B cell (primary cell): ENCODE data around the gene PRPSAP1. TPM values are rescaled to one million over a fixed set of nuclear protein-coding genes. Genes with fewer than 3 reads are reported as not detected.

ENCODE experiments used
- ATAC-seq: fragments of 200-7000 bp; cut with Tn5 transposase; one replicate; pipeline ENCODE4 v1.10.0; 2021; ENCODE audit warnings: low read depth, mild to moderate bottlenecking, moderate number of reproducible peaks, moderate library complexity
- CTCF ChIA-PET: fragments of 350-600 bp; sonication (Branson Sonifier 250); formaldehyde crosslinking; loops from one replicate; lab custom pipeline; 2021; ENCODE audit warnings: antibody characterized with exemption, inconsistent platforms; lab: Charles Lee
- POLR2A ChIA-PET: fragments of 350-600 bp; sonication (Branson Sonifier 250); formaldehyde crosslinking; loops from one replicate; lab custom pipeline; 2021; ENCODE audit warnings: antibody characterized with exemption; lab: Charles Lee
- DNase-seq: peaks from one replicate; pipeline ENCODE4 v3.0.0; 2013
- H2AFZ ChIP-seq: 2 replicates; pipeline ENCODE4 v1.6.1; 2012; ENCODE audit warnings: mild to moderate bottlenecking, low read depth, low read length; ENCODE audit not compliant: insufficient read depth, poor library complexity, severe bottlenecking
- H3K27ac ChIP-seq, 2 donors: 1 replicate in 1 of 2; 2 replicates in 1 of 2; pipeline ENCODE4 v1.5.1; 2012 to 2013; ENCODE audit warnings: low read length in 2 of 2, mild to moderate bottlenecking in 2 of 2, moderate library complexity in 1 of 2
- H3K27me3 ChIP-seq, 4 experiments: fragments of 200-600 bp in 1 of 4; sonication (generic) in 1 of 4; replicated peaks in 1 of 4; 1 replicate in 2 of 4; 2 replicates in 2 of 4; pipeline versions ENCODE4 v1.6.1 to v1.7.0; 2013 to 2016; ENCODE audit warnings: low read length in 3 of 4, mild to moderate bottlenecking in 2 of 4, mixed read lengths in 1 of 4, moderate library complexity in 1 of 4; ENCODE audit not compliant: insufficient read depth in 4 of 4, control insufficient read depth in 3 of 4; ENCODE audit errors: control extremely low read depth in 1 of 4
- H3K36me3 ChIP-seq, 2 experiments: replicated peaks in 1 of 2; 1 replicate in 1 of 2; 2 replicates in 1 of 2; pipeline versions ENCODE4 v1.6.1 to v1.7.1; 2013; ENCODE audit warnings: low read length in 1 of 2; ENCODE audit not compliant: insufficient read depth in 2 of 2, control insufficient read depth in 1 of 2; ENCODE audit errors: control extremely low read depth in 1 of 2, extremely low read depth in 1 of 2
- H3K4me1 ChIP-seq, 2 donors: fragments of 200-600 bp in 1 of 2; sonication (generic) in 1 of 2; 1 replicate in 1 of 2; 2 replicates in 1 of 2; pipeline versions ENCODE4 v1.5.1 to v1.6.1; 2013 to 2017; ENCODE audit warnings: low read length in 2 of 2; ENCODE audit not compliant: control insufficient read depth in 2 of 2, insufficient read depth in 2 of 2
- H3K4me2 ChIP-seq: replicated peaks from 2 replicates; pipeline ENCODE3; 2012; ENCODE audit warnings: mild to moderate bottlenecking, low read depth, low read length; ENCODE audit not compliant: poor library complexity, severe bottlenecking
- H3K4me3 ChIP-seq, 5 experiments: fragments of 200-600 bp in 1 of 5; sonication (generic) in 1 of 5; 1 replicate in 3 of 5; 2 replicates in 2 of 5; pipeline versions ENCODE4 v1.5.1 to v1.7.0; 2011 to 2016; ENCODE audit warnings: low read length in 4 of 5, mild to moderate bottlenecking in 4 of 5, low read depth in 2 of 5, control low read depth in 1 of 5, moderate library complexity in 1 of 5; ENCODE audit not compliant: insufficient read depth in 1 of 5; ENCODE audit errors: control extremely low read depth in 1 of 5, extremely low read depth in 1 of 5
- H3K79me2 ChIP-seq: fragments of 200-600 bp; sonication (generic); one replicate; pipeline ENCODE4 v1.6.0; 2016; ENCODE audit warnings: low read length; ENCODE audit not compliant: control insufficient read depth, insufficient read depth
- H3K9ac ChIP-seq: fragments of 200-600 bp; sonication (generic); 2 replicates; pipeline ENCODE4 v1.6.1; 2017; ENCODE audit warnings: mild to moderate bottlenecking, low read length, moderate library complexity
- H3K9me3 ChIP-seq, 3 donors: one replicate each; pipeline versions ENCODE4 v1.6.1 to v1.7.1; 2013; ENCODE audit warnings: low read length in 2 of 3; ENCODE audit not compliant: control insufficient read depth in 2 of 3, insufficient read depth in 1 of 3; ENCODE audit errors: control extremely low read depth in 1 of 3
- H4K20me1 ChIP-seq: 2 replicates; pipeline ENCODE4 v1.6.0; 2012; ENCODE audit warnings: mild to moderate bottlenecking, low read length; ENCODE audit not compliant: insufficient read depth, control insufficient read depth, poor library complexity, severe bottlenecking
- H3K27ac Mint-ChIP-seq: one replicate; pipeline ENCODE4 v1.8.0; 2021; ENCODE audit warnings: mixed read lengths
- H3K27me3 Mint-ChIP-seq: one replicate; pipeline ENCODE4 v1.8.0; 2021; ENCODE audit warnings: mixed read lengths
- H3K4me1 Mint-ChIP-seq: one replicate; pipeline ENCODE4 v1.8.0; 2021; ENCODE audit warnings: mixed read lengths
- H3K4me3 Mint-ChIP-seq: one replicate; pipeline ENCODE4 v1.8.0; 2021; ENCODE audit warnings: mixed read lengths
- H3K9me3 Mint-ChIP-seq: one replicate; pipeline ENCODE4 v1.8.0; 2022; ENCODE audit warnings: mixed read lengths; ENCODE audit not compliant: insufficient read depth
- CTCF ChIP-seq: fragments of 200-600 bp; IDR thresholded peaks from one replicate; pipeline ENCODE4 v1.8.0; 2022; ENCODE audit warnings: antibody characterized with exemption, mild to moderate bottlenecking
- EZH2 ChIP-seq: IDR thresholded peaks from 2 replicates; pipeline ENCODE4 v1.6.1; 2012; ENCODE audit warnings: borderline replicate concordance, low read depth, mild to moderate bottlenecking, moderate library complexity, low read length; ENCODE audit not compliant: insufficient read depth, poor library complexity, severe bottlenecking
- WGBS: methylation state at CpG from one replicate; pipeline ENCODE4 v1.1.5; 2013; ENCODE audit warnings: missing lambda C conversion rate; ENCODE audit not compliant: insufficient coverage; 5-methylcytosine and 5-hydroxymethylcytosine counted together
- intact Hi-C: fragments of 100-400 bp; cut with micrococcal nuclease; formaldehyde crosslinking; loops from one replicate; pipeline ENCODE4 v1.10.0; 2022
- polyA plus RNA-seq: library from polyadenylated mRNA; depleted of rRNA; stranded (reverse); fragments of >200 nt; gene quantifications from 2 replicates; pipeline ENCODE4 v1.2.3, GENCODE V29; 2012
- total RNA-seq, 2 donors: library from RNA; stranded (reverse); fragments of 120-200 nt in 1 of 2; gene quantifications; 1 replicate in 1 of 2; 2 replicates in 1 of 2; pipeline versions ENCODE4 v1.2.3 to v1.2.4, GENCODE V29; 2013 to 2022

Gene PRPSAP1
- total and polyA plus RNA-seq, 2 donors (not counting 1 experiment from before 2014, with no cell fraction given) = 45.5 to 61.4 TPM

GRCh38 chr17:76365256-76365903, 11.7 kb upstream of the PRPSAP1 start:
- ATAC-seq (no peak), DNase-seq (peak; percentile 18)
- H3K27ac ChIP-seq = no peak overlapping the region
- H2AFZ ChIP-seq = no peak overlapping the region
- Mint-ChIP-seq H3K27me3 (peaks cover 2% of the 10 kb centered on the region), H3K4me3 (no peak overlapping the region), H3K4me1 (no peaks in the 10 kb centered on the region), H3K27ac (no peak overlapping the region), H3K9me3 (no peaks in the 10 kb centered on the region)
- intact Hi-C loops = no loop called here
- H3K36me3 ChIP-seq = no peaks in the 10 kb centered on the region
- WGBS = 79% methylated on average over 5 of the region's 12 CpGs
- H3K4me1 ChIP-seq = no peaks in the 10 kb centered on the region
- no peak overlapping the region for H3K4me2 ChIP-seq
- ChIA-PET POLR2A (interaction anchor here (0.6 kb wide), 1 partner anchor 248 kb away, joined by 6 read pairs; no protein-coding TSS in a partner anchor), CTCF (interaction anchor here (0.6 to 2.6 kb wide), 8 partner anchors 17 to 259 kb away, joined by 3 to 17 read pairs (median 3); partner anchors contain the start of gene SPHK1)
- peaks cover 0 to 6% (median 0%) of the 10 kb centered on the region in 4 experiments for H3K27me3 ChIP-seq
- H4K20me1 ChIP-seq = no peaks in the 10 kb centered on the region
- H3K79me2 ChIP-seq = no peaks in the 10 kb centered on the region
- no peaks in the 10 kb centered on the region for H3K9me3 ChIP-seq
- H3K9ac ChIP-seq = no peak overlapping the region
- H3K4me3 ChIP-seq = no peak overlapping the region
- TF ChIP-seq EZH2 (no peak), CTCF (no peak)
